NCI-H748 (cell line): ENCODE measurements around the gene FGD3.
"Not testable (repeated sequence)": the region's sequence is repeated elsewhere in the genome, so short reads cannot be mapped to it uniquely, and the experiment has no call there.

ENCODE experiments used
- DNase-seq: peaks from one replicate; lab custom pipeline; 2025; ENCODE audit not compliant: unreplicated experiment; lab: John Stamatoyannopoulos, UW

FGD3 gene

GRCh38 chr9:93004561-93004960 is 57.2 kb downstream of the FGD3 start:
- DNase-seq, result no peak

- no peak for DNase-seq
Measured at GRCh38 chr9:93005876-93006275, 58.6 kb downstream of the FGD3 start.

GRCh38 chr9:93007529-93008058 is 60.3 kb downstream of the FGD3 start:
- DNase-seq, result no peak

DNA sequence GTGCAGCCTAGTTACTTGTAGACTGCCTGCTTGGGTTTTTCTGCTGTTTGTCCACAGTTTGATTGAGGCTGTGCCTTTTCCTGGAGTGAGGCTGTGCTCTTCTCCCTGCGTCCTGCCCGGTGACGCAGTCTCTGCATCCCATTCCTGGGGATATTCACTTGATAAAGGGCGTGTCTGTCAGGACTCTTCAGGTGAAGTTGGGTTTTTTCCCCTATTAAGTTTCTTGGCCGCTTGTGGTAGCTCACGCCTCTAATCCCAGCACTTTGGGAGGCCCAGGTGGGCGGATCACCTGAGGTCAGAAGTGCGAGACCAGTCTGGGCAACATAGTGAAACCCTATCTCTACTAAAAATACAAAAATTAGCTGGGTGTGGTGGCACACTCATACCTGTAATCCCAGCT is 61.1 kb downstream of the FGD3 start:
- DNase-seq, result no peak

GRCh38 chr9:93009337-93010015 is 62.2 kb downstream of the FGD3 start:
- no peak for DNase-seq

GRCh38 chr9:93010056-93010455 is 62.7 kb downstream of the FGD3 start:
- no peak for DNase-seq

- DNase-seq, result no peak
Measured at GRCh38 chr9:93010704-93011103, 63.4 kb downstream of the FGD3 start.

- no peak for DNase-seq
Measured at GRCh38 chr9:93011114-93011513, 63.8 kb downstream of the FGD3 start.

- DNase-seq, result no peak
Measured at GRCh38 chr9:93012963-93013855, 65.9 kb downstream of the FGD3 start.

GRCh38 chr9:93013856-93014582 is 66.7 kb downstream of the FGD3 start:
- DNase-seq, result no peak

GRCh38 chr9:93015190-93015589 is 67.9 kb downstream of the FGD3 start:
- not testable (repeated sequence) for DNase-seq

DNA sequence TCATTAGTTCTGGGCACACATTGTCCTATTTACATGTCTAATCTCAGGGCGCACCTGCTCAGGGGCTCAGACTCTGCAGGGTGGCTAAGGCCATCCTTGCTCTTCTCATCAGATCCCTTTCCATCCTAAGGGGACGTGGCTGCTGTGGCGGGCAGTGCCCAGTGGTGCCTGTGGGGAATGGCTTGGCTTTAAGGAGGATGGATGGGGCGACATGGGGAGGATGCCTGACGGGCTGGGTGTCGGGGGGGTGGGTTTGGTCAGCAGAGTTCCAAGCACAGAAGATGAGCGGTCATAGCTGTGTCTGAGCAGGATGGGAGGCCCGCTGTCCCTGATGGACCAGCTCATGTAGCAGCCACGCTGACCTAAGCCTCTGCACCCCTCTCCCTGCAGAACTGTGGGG is 70.3 kb downstream of the FGD3 start:
- DNase-seq, result no peak

GRCh38 chr9:93020151-93020550 is 72.8 kb downstream of the FGD3 start:
- no peak for DNase-seq

DNA sequence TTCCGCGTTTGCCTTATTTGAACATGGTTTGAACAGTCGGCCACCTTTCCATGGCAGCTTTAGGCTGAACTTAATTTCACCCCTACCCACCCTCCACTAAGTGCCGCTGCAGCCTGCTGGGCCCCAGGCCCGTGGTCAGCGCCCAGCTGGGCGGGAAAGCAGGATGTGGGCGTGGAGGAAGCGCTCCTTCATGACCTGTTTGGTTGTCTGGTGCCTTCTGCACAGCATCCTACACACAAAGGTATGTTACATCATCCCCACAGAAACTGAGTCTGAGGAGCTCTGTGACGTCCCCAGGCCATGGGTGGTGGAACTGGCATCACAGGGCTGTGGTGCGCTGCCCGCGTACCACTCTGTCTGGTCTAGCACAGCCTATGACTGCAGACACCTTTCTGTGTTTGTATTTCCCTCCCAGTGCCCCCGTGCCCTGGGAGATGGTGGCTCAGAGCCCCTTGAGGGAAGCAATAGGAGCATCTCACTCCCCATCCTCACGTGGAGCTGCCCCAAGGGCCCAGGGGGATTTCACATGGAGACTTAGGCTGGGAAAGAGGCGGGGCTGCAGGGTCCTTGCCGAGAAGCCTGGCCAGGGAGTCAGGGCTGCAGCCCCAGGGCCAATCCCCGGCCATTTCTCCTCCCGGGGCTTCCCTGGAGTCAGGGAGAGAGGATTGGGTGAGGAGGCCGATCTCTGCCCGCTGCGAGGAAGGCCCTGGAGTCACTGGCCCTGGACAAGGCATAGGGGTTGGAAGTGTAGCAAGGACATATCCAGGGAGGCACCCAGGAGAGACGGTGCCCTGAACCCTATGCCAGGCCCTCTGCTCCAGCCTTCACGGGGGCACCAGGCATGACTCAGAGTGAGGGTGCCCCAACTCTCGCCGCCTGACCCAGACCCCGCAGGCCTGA is 73.7 kb downstream of the FGD3 start:
- no peak for DNase-seq

DNA sequence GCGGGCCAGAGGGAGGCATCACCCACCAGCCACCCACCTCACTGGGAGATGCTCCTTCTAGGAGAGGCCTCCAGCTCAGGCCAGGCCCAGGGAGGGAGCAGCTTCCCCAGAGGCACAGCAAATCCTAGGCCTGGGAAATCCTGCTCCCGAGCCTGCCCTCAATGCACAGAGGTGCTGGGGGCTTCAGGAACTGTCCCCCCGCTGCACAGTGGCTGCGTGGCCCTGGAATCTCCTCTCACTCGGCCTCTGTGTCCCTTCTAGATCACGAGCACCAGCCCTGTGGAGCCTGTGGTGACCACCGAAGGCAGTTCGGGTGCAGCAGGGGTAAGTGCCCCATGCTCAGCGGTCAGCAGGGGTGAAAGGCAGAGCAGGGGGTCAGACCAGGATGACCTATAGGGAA is 74.7 kb downstream of the FGD3 start:
- DNase-seq, result no peak

- DNase-seq, result no peak
Measured at GRCh38 chr9:93022721-93023520, 75.6 kb downstream of the FGD3 start.

DNA sequence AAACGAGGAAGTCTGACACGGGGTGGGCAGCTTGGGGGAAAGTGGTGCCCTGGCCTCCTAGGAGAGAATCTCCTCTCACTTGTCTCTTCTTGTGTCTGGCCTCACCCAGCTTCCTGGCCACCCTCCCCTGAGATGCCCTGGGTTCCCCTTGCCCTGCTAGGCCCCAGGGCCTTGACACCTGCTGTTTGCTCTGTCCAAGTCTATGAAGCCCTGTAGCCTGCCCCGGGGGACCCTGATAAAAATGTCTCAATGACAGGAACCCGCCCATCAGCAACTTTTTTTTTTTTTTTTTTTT is 76.1 kb downstream of the FGD3 start:
- DNase-seq, result no peak

GRCh38 chr9:93024646-93024910 is 77.3 kb downstream of the FGD3 start:
- no peak for DNase-seq

DNA sequence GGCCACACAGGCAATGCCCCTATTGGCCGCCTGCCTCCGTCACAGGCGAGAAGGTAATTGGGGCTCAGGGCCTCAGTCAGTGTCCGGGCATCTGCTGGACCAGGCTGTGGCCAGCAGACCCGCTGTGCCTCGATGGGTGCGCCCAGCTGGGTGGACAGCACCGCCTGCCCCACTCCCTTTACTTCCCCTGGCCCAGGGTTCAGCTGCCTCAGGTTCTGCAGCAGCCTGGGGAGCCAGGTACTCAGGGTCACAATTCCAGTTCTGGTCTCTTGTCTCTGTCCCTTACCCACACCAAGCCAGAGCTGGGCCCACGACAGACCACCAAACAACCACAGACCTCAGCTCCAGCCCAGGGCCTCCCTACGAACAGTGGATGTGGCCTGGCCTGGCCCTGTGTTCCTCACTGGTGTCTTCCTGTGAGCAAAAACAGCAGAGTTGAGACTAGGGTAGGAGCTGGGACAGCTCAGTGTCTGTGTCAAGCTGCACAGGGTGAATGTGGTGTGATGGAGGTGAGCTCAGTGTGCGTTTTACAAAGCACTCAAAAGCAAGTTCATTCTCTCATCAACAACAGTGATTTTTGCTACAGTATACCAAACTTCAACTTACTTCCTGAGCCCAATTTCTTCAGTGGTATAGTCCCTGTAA is 77.8 kb downstream of the FGD3 start:
- DNase-seq, result no peak

DNA sequence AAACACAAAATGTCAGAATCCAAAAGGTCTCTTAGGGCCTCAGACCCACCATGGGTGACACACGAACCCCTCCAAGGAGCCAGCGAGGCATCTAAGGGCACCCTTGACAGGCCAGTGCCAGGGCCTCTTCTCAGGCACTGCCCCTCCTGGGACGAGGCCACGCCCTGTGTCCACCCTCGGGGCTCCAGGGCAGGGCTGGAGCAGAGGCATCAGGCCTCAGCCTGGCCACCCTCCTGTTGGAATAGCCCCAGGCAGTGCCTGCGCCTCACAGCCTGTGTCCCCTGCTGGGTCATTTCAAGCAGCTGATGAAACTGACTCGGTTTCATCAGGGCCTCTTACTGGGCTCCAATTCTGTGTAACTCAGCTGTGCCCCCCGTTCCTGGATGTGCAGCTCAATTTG is 78.4 kb downstream of the FGD3 start:
- no peak for DNase-seq
